NCI-H2107 treated with DMSO at 0.1 percent for 48 hours (cell line): Measurements from ENCODE around the gene EPHX1.
A peak's percentile ranks its signal among the peaks of the same experiment; 100 is the strongest.
"Not testable (repeated sequence)": the region's sequence is repeated elsewhere in the genome, so short reads cannot be mapped to it uniquely, and the experiment has no call there.

Experiments
- DNase-seq: peaks from one replicate; lab custom pipeline; 2025; ENCODE audit not compliant: unreplicated experiment; lab: John Stamatoyannopoulos, UW

Gene EPHX1

GRCh38 chr1:225880222-225880588 is 70.3 kb downstream of the EPHX1 start:
- DNase-seq, result peak; percentile 64

GRCh38 chr1:225880636-225881035 is 70.7 kb downstream of the EPHX1 start:
- no peak for DNase-seq

GRCh38 chr1:225881081-225881958 is 71.4 kb downstream of the EPHX1 start:
- no peak for DNase-seq

- DNase-seq, result peak; percentile 64
Measured at GRCh38 chr1:225881959-225882693, 72.2 kb downstream of the EPHX1 start, which contains the start of gene TMEM63A. Gene TMEM63A, minus strand, starts transcription at chr1:225882380. Its CDS starts 4,800 bp downstream, at chr1:225877580.

DNA sequence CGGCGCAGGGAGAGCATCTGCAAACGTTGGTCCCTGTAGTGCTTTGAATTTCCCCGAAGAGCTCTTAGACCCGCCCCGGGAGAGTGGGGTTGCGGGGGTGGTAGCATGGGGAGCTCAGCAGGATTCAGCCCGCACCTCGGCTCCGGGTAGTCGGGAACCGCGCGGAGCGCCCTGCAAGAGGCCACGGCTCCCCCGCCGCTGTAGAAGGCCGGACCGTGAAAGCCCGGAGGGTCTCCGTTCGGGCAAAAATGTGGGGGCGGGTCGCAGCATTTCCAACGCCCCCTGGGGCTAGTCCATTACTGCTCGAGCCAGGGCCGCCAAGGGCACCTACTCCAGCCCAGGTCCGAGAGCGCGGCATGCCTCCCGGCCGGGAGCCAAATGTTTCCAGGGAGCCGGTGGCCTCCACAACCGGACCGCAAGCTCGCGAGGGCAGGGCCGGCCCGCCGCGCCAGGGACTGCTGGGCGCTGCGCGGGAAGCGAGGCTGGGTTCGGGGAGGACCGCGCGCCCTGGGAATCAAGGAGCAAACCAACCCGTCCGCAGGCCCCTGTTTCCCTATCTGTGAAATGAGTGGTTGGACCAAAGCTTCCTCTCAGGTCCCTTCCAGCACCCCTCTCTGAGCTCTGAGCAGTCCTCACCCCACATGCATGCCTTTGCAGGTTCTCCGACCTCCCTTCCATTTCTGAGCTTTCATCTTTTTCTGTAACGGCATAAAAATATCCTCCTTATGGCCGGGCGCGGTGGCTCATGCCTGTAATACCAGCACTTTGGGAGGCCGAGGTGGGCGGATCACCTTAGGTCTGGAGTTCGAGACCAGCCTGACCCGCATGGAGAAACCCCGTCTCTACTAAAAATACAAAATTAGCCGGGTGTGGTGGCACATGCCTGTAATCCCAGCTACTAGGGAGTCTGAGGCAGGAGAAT is 73.0 kb downstream of the EPHX1 start:
- no peak for DNase-seq

DNA sequence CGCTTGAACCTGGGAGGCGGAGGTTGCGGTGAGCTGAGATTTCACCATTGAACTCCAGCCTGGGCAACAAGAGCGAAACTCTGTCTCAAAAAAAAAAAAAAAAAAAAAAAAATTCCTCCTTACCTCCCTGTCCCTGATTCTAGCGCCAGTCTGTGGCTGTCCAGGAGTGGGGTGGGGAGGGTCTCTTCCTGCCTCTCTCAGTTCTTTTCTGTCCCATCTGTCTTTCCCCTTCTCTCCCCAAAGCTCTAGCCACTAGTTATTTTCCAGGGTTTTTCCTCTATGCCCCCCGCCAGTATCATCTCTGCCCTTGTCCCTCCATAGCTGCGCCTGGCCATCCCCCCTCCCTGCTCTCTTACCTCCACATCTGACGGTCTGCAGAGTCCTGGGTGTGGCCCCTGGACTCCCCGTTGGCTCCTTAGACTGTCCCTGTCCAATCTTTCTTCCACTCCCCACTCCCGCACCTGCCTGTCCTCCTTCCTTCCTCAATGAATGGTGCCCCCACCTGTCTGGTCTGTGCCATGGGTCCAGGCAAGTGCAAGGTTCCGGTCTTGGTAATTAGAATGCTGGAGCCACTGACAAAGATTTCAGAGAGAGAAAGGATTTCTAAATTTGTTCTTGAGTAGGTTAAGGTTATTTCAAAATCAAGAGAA is 73.8 kb downstream of the EPHX1 start:
- DNase-seq, result no peak

DNA sequence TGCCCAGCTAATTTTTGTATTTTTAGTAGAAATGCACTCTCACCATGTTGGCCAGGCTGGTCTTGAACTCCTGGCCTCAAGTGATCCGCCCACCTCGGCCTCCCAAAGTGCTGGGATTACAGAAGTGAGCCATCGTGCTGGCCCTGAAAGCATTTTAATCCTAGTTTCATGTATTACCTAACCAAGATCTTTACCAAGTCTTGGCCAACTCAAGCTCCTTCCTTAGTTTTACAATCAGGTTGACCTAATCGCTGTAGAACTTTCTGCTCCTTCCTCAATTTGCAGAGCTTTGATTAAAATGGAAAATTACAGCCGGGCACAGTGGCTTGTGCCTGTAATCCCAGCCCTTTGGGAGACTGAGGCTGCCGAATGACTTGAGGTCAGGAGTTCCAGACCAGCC is 75.4 kb downstream of the EPHX1 start:
- DNase-seq, result no peak

DNA sequence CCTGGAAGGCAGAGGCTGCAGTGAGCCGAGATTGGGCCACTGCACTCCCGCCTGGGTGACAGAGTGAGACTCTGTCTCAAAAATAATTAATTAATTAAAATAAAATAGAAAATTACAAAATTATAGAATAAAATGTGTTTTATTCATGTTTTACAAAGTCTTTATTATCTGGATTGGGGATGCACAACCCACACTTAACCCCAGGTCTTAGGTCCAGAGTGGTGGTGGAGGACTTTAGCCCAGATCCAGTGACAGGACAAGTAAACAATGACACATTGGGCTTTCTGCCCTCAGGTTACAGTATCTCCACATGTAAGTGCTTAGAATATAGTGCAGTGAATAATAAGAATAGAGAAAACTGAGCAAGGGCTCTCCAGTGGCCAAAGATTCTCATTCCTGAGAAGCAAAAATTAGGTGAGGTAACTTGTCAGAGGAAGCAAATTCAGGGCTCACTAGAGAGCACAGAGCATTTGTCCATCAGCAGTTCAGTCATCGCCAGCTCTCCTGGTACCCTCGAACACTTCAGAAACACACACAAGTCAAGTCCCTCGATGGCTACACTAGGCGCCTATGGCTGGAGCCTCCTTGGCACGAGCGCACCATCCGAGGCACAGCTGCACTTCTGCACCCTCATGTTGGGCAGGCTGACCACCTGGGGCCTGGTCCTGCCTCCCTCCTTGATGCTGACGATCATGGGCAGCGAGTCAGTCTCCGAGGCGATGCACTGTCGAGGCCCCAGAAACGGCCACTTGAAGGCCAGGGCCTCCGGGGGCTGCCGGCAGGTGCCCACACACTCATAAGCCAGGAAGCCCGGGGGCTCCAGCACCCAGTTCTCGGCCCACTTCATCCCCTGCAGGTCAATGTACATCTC is 76.5 kb downstream of the EPHX1 start:
- no peak for DNase-seq

- DNase-seq, result no peak
Measured at GRCh38 chr1:225887030-225887314, 77.0 kb downstream of the EPHX1 start.

- not testable (repeated sequence) for DNase-seq
Measured at GRCh38 chr1:225887554-225888288, 77.8 kb downstream of the EPHX1 start.

DNA sequence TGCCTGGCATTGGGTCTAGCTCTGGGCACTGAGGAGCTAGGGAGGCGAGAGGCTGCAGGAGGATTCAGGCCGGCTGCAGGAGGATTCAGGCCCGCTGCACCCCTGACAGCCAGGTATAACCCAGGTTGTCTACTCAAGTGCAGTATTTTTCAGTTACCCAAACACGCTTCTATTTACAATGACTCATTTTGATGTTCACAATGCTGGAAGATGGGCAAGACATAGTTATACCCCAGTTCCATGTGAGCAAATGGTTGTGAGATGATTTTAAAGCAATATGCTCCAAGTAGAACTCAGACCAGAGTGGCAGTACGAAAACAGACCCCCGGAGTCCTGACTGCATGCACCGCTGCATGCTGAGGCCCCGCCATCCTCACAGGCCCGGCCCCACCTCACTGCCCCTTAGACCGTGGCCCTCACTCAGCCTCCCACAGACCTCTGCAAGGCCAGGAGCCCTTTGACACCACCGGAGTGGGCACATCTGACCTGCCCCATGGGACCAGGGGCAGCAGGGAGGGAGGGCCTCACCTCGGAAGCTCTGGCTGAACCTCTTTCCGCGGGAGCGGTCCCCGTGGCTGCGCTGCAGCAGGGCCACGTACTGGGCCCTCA is 78.5 kb downstream of the EPHX1 start:
- no peak for DNase-seq

- DNase-seq, result no peak
Measured at GRCh38 chr1:225888898-225889601, 79.1 kb downstream of the EPHX1 start, which contains the start of gene LEFTY1. Gene LEFTY1, minus strand, starts transcription at chr1:225889146. Its CDS starts 80 bp downstream, at chr1:225889066.

DNA sequence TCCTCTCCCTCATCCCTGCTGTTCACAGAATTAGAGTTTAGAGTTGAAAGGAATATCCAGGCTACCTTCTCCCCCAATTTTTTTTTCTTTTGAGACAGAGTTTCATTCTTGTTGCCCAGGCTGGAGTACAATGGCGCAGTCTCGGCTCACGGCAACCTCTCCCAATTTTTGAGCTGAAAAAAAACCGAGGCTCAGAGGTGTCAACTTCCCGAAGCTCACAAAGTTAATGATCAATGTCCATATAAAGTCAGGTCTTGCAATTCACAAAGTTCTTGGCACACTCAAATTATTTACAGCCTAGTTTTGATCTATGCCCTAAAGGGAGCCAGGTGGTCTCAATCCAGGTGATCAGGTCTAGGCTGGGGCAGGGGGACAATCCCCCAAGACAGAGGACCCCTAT is 79.8 kb downstream of the EPHX1 start:
- DNase-seq, result no peak

DNA sequence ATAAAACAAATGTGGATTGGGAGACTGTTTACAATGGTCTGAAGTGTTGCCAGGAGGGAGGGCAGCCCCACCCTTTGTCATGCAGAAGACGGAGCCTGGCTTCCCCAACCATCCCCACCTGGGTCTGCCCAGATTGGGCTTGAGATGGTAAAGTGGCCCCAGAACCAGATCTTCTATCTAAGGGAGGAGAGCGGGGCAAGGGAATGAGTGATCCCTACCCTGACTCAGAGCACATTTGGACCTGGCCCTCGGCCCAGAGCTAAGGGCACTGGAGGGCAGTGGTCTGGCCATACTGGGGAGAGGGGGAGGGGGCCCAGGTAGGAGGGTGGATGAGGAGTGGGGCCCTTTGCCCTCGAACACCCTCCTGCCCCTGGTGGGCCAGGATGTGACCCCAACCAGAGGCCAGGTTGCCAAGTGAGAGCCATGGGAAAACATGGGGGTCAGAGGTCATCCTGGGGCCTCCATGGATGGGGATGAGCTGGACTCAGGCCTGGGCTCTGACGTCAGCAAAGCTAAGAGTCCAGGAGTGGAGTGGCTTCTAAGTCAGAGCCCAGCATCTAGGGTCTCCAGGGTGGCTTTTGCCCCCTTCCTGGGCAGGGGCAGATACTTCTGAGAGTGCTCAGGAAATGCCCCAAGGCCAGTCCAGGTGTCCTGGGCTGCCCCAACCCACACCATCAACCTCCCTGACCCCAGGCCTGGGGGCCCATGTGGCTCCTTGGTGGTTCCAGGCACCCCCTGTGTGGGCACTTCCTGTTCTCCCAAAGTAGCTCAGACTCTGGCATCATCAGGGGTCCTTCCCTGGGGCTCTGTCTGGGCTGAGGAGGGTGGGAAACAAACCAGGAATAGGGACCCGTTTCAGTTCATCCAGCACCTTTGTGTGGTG is 80.7 kb downstream of the EPHX1 start:
- no peak for DNase-seq

DNA sequence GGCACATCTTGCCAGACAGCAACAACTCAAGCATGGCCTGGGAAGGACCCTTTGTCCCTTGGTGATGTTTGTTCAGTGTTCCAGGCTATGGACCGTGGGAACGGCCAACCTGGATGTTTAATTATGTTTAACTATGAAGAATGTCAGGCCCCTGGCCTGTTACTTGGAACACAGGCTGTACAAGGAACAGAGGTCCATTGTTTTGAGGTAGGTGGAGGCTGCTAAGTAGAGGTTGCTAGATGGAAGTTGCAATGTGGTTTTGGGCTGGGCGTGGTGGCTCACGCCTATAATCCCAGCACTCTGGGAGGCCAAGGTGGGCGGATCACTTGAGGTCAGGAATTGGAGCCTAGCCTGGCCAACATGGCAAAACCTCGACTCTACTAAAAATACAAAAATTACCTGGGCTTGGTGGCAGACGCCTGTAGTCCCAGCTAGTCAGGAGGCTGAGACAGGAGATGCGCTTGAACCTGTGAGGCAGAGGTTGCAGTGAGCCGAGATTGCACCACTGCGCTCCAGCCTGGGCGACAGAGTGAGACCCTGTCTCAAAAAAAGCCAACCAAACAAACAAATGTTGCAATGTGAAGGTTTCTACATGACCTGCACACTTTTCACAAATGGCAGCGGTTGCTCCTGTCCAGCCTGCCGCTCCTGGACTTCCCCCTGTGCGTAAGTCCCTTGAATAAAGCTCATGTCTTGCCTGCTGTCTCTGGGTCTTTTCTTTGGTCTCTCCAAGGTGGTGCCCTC is 81.5 kb downstream of the EPHX1 start:
- no peak for DNase-seq

DNA sequence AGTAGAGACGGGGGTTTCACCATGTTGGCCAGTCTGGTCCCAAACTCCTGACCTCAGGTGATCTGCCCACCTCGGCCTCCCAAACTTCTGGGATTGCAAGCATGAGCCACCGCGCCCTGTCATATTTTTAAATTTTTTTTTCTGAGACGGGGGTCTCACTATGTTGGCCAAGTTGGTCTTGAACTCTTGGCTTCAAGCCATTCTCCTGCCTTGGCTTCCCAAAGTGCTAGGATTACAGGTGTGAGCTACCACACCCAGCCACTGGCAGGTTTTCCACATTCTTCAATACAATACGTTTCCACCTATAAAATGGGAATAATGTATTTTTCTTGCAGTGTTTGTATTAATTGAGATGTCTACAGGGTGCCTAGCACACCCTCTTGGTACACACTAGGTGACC is 82.4 kb downstream of the EPHX1 start:
- no peak for DNase-seq
